Measurements from ENCODE around the gene CRYBG3.

Gene CRYBG3

DNA sequence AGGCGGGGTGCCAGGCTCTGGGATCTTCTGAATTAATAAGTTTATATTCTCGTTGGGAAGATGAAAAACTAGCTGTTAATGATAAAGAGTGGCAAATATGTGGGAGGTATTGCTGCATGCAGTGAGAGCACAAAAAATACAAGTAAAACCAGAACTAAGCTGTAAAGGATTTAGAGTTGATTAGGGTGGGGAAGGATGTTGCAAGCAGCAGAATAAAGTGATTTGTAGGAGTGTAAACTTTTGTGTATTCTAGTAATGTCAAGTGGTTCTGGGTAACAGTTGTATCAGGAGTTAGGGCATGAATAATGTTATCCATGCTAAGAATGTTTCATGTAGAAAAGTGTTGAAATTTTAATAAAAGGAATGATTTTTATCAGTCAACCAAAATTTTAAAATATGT, 18.1 kb downstream of the CRYBG3 start:
- DNase-seq, result no peak

DNA sequence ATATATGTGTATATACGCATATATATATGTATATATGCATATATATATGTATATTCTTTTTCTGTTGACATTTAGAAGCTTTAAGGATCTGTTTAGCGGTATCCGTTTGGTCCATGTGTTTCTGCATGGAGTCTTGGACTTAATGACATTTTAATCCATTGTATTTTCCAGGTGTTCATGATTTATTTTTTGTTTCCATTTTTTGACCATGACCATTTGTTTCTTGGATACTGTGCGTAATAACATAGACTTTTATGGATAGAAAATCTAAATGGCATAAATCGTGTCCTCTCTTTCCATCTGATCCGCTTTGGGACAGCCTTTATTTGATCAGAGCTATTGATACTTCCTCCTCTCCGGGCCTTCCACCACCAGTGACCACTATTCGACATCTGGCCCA, 19.5 kb downstream of the CRYBG3 start:
- no peak for DNase-seq

DNA sequence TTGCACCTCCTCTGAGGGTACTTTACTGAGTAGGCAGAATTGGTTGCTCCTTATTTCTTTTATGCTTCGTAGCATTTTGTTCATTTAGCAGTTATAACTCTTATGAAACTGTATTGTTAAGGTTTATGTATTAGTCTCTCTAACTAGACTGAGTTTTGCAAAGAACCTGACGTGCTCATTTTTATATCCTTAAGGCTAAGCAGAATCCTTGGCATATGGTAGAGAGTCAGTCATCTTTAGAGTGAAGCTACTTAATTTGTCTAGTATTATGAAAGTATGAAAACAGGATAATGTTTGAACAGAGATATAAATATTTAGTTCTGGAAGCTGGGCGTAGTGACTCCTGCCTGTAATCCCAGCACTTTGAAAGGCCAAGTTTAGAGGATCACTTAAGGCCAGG, 20.1 kb downstream of the CRYBG3 start:
- DNase-seq, result no peak

DNA sequence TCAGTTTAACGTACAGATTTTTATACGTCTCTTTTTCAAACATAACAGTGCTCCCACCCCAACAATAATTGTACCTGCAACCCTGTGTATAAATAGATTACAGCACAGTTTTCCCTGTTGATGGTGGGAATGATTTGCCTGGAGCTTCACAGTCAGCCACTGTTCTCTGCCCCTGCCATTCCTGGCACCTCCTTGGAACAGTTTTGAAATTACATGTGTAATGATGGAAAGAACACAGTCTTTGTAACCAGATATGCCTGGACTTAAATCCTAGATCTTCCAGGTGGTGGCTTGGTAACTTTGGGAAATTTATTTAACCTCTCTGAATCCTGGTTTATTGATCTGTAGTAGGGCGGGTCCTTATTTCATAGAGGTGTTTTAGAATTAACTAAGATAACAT, 27.0 kb downstream of the CRYBG3 start:
- no peak for DNase-seq

DNA sequence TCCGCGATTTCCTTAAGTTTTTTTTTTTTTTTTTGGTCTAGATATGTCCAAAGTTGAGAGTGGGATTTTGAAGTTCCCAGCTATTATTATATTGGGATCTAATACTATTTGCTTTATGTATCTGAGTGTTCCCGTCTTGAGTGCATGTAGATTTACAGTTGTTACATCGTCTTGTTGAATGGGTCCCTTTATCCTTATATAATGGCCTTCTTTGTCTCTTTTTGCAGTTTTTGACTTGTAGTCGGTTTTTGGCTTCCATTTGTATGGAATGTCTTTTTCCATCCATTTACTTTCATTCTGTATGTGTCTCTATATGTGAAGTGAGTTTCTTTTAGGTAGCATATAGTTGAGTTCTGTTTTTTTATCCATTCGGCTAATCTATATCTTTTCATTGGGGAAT, 35.6 kb downstream of the CRYBG3 start:
- DNase-seq, result no peak

DNA sequence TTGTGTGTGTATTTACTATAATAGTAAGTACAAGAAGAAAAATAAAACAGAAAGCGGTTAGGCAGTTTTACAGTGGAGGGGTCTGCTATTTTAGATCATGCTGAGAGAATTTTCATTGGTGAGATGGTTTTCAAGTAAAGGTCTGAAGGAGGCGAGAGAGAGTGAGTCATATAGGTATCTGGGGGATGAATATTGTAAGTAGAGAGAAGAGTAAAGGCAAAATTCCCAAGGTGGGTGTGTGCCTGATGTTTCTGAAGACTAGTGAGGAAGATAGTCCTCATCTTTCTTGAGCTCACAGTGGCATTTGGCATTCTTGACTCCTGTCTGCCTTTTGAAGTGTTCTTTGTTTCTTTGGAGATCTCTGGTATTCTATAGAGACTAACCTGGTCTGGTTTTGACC, 38.6 kb downstream of the CRYBG3 start:
- DNase-seq, result no peak

DNA sequence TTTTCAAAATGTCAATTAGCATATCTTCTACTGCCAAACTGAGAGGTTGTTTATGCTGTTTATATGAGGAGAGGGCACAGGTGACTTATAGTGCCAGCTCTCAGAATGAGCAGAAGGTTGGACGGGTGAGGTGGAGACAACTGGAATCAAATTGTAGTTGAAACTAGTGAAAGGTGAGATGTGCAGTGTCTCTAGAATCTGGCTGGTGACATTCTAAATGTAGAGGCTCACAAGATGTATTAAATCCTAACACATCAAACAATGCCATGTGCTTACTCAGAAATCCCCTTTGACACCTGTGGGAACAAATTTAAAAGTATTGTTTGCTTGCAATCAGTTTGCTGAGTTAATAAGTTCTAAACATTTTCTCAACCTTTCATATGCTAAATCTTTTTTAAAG, 40.8 kb downstream of the CRYBG3 start:
- no peak for DNase-seq

DNA sequence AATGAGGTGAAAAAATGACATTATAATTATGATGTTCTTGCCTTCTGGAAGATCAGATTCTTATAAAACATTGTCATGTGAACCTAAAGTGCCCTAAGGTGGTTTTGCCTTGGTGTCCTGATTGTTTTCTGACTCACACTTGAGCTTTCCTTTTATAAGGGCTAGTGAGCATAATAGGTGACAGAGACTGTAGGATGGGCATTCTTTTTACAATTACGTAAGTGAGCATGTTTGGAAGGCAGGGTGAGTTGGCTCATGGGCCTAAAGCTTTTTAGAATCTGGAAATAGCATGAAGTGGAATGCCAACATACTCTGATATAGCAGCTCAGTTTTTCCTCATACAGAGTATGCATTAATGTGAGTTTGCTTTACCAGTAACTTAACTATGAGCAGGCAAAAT, 41.2 kb downstream of the CRYBG3 start:
- no peak for DNase-seq

DNA sequence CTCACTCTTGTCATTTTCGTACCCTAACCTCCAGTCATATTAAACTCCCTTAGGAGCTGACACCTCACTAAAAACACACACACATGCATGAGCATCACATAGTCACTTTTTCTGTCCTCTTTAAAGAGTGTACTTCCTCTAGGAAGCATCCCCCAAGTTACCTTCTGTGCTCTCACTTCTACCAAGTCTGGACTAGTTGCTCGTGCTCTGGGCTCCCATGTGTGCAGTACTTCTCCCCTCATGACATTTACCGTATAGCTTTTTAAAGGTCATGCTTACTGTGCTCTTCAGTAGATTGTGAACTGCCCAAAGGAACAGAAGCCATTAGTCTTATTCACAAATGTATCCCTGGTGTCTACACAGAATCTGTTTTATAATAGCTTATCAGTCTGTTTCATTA, 42.0 kb downstream of the CRYBG3 start:
- no peak for DNase-seq

DNA sequence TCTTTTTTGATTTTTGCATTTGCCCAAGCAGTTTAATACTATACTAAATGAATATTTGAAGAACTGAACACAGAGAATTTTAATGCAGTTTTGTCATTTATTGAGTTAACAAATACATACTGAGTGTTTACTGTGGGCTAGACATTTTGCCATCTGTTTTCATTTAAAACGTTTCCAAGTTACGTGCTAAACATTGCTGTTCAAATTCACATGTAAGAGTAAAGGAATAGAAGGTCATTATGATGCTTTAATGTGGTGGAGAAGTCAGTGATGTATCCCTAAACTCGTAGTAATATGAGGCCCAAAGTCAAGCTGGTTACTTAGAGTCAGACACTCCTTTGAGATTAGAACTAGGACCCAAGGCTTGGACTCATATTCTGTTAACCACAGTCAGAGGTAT, 49.4 kb downstream of the CRYBG3 start:
- no peak for DNase-seq

DNA sequence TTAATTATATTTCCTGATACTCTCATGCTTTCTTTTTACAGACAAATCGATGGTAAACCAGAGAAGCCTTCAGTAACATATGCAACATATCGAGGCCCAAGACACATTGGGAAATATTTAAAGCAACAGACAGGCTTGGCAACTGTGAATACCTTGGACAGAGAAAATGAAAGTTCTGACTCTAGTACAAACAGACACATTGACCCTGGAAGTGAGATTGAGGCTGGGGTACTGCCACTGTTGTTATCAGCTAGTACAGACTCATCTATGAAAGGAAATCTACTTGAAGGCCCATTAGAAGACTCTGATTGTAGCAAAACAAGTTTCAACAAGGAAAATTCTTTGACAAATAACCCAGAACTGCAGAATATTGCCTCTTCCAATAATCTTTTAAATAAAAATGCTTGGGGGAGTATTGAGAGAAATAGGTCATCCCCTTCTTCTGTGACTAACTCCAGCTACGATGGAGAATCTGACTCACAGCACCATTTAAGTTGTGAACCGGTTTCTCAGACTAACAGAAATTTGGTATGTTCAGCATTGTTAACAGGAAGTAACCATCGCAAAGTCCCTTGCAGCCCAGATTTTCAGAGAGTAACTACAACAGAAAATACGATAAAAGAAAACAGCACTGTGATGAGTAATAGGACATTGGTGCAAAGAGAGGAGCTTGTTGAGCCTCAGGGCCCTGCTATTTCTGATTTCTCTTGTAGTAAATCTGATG, 50.2 kb downstream of the CRYBG3 start:
- peak; percentile 19 for DNase-seq

DNA sequence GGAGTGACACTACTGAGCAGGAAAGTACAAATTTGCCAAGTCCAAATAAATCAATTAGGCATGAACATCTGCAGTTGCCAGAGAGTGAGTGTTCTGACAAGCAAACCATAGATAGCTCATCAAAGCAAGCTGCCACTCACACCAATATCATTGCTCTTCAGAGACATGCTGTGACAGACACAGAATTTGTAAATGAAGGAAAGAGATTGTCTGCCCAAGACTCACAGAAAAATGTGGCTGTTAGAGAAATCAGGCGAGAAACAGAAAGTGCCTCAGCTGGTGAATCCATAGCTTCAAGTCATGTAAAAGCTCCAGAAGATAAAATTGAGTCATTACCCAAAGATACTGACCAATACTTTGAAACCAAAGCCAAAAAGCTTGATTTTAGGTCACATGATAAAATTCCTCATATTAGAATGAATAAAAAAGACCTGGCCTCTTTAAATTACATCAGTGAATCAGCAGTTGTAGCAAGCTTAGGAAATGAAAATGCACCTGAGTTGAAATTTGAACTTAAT, 50.8 kb downstream of the CRYBG3 start:
- DNase-seq, result no peak

DNA sequence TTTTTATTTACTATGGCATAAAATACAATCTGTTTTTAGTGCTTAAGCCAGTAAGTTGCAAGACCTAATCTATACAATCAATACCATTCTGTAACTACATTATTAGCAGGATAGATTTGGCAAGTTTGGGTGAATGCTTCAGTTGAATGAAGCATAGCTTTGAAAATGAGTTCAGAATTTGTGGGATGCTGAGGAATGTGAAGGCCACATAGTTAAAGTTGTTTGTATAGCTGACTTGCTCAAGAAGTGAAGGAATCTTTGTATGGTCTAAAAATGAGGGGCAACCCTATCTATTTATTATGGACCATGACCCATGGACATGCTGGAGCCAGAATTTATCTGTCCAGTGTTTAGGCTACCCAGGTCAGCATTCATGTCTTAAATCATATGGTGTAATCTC, 58.5 kb downstream of the CRYBG3 start:
- no peak for DNase-seq

DNA sequence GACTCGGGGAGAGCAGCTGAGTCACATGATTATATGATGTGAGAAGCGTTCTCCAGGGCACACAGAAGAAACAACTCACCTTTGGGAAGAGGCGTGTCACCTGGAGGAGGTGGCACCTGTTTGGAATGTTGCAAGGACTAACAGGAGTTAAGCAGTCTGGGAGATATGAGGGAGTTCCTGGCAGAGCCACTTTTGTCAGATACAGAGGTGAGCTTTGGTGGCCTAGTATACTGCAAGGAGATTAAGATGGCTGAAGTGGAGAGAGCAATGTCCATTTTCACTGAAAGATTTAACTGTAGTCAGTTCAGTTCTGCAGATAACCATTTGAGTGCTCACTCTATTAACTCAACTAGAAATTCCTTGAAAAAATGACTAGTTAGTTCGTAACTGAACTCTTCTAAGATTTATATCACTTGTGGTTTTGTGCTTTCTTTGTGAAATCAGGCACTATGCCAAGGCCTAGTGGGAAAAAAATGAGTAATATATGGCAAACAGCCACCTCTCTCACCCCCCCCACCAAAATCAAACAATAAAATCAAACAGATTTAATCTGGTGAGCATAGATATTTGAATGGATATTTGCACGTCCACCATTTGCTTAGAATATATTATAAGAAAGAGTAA, 61.3 kb downstream of the CRYBG3 start:
- DNase-seq, result no peak

DNA sequence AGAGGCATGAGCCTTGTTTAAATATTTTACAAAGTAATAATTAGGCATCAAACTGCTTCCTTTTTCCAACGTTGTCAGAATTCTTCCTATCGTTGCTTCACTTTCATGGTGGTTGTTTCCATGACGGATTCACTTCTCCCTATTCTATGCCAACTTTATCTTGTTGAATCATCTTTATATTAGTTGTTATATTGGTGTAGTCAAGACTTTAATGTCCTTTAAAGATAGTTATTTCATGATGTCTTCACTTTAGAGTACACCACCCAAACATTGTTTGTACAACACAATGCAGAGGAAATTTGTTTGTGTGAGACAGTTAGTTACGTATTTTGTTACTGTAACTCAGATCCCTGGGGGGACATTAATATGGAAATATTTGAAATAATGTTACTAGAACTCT, 61.9 kb downstream of the CRYBG3 start:
- no peak for DNase-seq

DNA sequence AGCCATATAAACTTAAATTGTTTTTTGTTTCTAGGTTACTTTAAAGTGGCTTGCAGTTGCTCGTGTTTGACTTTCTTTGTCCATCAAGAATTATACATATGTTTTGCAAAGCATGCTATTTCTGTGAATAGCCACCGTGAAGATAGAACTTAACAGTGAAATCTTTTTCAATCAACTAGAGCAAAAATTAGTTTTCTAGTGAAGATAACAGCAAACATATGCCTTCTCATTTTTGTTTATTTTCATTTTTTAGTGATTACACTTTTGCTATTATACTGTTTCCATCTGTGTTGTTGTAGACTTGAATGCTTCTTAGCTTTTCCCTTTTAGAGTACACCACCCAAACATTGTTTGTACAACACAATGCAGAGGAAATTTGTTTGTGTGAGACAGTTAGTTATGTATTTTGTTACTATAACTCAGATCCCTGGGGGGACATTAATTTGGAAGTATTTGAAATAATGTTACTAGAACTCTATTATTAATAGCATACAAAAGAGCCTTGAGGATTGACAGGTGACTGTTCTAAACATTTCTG, 62.8 kb downstream of the CRYBG3 start:
- no peak for DNase-seq

DNA sequence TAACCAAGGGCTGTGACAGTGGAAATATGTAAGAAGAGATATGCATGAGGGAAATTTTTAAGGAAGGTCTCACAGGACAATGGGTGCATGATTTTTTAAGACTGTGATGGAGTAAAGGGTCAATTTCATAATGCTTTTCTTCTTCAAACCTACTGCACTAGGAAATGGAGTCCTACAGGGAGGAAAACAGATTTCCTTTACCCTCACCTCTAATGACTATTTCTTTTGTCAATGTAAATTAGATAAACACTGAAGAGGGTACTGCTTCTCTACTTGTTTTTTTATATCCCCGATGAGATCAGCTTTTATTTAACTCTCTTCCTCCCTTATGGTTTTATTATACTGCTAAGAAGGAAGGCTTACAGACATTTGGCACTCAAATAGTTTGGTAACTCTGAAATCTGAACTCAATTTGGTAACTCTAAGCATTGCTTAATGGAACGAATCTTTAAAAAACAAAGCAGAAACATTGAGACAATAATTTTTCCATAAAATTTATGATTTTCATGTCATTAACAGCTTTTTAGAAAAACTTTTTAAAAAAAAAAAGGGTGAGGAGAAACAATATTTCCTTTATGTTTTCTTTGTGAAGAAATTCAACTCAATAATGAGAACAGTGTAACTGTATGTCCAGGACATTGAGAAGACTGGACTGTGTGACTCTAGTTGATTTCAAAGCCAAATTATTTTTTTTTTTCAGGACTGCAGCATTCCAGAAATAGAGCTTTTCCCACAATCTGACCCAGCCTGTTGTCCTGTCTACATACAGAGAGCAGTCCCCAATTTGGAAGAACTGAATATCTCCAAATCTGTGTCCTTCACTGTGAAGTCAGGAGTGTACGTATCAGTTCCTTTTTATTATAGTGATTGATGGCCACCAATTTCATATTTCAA, 64.4 kb downstream of the CRYBG3 start:
- DNase-seq, result no peak

DNA sequence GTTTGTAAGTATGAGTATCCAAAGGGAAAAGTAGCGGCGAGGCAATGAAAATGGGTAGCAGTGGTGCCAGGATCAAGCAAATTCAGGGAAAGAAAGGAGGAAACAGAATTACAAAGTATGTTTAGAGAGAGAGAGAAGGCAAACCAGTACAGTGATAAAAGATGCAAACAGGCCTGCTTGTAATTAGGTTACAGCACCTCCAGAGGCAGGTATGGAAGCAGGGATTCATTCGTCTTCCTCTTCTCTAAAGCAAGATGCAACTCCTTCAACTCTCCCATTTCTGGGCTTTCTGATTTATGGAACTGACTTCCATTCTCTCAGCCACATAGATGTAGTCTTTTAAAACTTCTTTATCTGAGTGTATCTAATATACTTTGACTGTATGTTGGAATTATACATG, 68.0 kb downstream of the CRYBG3 start:
- no peak for DNase-seq

DNA sequence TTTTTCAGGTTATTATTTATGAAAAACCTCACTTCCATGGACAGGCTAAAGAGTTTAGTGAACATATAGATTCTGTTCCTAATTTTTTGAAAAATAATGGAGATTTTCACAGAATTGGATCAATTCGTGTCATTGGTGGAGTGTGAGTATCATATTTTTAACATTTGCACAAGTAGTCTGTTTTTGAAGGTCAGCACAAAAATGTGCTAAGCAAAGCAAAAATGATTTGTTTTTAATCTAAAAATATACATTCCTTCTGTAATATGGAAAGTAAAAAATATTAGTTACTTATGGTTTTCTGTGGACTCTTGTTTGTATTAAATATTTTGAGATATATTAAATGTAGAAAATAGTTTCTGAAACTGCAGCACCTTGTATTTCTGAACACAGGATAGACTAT, 71.0 kb downstream of the CRYBG3 start:
- DNase-seq, result no peak

DNA sequence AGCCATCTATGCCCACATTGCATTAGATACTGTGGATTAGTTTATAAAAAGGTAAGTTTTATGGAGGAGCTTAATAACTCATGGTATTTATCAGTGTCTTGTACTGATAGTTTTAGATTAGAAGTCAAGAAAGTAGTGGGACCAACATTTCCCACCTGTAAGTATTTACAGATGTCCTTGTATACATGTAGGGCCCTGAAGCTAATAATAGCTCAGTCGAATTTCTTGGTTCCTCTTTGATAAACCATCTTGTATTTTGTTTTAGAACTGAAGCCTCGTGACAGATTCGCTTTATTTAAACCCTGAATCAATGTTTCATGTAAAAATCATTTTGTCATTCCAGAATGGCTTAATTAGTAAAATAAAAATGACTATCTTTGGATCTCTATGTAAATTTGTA, 73.4 kb downstream of the CRYBG3 start:
- DNase-seq, result no peak

DNA sequence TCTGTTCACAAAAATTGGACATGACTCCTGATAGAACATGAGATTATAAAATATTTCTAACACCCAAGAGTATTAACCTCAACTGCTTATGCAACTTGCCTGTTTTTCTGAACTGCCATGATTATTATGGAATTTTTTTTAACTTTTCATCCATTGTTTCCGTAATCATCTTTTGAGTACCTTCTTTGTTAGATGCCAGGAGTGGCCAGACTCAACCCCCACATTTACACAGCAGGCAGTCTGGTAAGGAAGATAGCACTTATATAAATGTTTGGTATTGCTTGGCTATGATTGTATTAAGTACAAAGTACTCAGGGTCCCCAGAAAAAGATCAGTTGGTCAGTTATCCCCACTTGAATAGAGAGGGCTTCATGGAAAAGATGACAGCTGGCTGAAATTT, 74.3 kb downstream of the CRYBG3 start:
- no peak for DNase-seq

DNA sequence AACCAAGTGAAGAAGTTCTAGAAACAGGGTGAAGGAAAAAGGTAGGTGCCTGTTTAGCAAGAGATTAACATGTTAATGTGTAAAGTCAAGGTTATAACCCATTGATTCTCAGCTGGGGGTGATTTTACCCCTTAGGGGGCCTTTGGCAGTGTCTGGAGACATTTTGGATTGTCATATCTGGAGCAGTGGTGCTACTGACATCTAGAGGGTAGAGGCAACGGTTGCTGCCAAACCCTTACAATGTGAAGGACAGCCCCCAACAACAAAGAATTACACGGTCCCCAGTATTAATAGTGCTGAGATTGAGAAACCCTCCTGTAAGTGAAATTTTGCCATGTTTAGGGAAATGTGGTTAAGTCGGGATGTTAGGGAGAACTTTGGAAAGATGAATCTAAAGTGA, 74.7 kb downstream of the CRYBG3 start:
- DNase-seq, result no peak

DNA sequence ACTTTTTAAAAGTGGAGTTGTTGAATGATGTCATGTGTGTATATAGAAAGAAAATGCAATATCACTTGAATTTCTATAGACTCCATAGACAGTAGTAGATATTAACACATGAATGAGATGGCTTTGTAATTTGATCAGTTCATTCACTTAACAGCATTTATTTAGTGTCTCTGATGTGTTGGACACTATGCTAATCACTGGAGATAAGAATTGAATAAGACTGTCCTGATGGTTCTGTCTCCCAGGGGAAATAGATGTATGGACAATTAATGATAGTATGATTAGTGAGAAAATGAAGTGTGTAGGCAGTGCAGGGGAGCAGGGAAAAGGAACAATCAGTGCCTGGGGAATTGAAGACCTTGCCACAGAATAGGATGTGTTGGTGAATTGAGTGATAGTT, 77.5 kb downstream of the CRYBG3 start:
- no peak for DNase-seq
